ENCODE results near the gene NOL8.

The NOL8 gene

GRCh38 chr9:92263131-92263530, 62.0 kb downstream of the NOL8 start:
- DNase-seq: no peak

GRCh38 chr9:92257327-92257726, 67.8 kb downstream of the NOL8 start:
- no peak for DNase-seq

GRCh38 chr9:92254381-92255337, 70.5 kb downstream of the NOL8 start:
- no peak for DNase-seq

- DNase-seq: no peak
Observed at GRCh38 chr9:92253656-92254055, 71.5 kb downstream of the NOL8 start.

GRCh38 chr9:92247981-92248380, 77.2 kb downstream of the NOL8 start:
- DNase-seq: no peak

All from fibroblast of skin of back (primary cell).